ENCODE measurements around the gene PSKH1. TPM values are rescaled to one million over a fixed set of nuclear protein-coding genes. Genes with fewer than 3 reads are reported as not detected.
A peak's percentile ranks its signal among the peaks of the same experiment; 100 is the strongest.

PSKH1 gene
- total and polyA plus RNA-seq, 2 donors from 2014 or later: 23.6 to 33.2 TPM

DNA sequence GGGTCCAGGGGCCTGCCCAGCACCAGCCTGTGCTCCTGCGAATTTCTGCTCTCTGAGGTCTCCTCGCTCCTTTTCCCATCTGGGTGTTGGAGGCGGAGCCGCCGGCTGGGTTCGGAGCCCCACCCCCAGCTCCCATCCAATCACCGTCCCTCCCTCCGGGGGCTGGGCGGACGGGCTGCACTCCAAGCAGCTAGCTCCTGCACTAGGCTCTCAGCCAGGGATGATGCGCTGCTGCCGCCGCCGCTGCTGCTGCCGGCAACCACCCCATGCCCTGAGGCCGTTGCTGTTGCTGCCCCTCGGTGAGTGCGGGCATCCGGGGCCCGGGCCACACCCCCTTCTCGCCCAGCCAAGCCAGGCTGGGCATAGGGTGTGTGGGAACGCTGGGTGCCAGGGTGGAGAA, 8.4 kb upstream of the PSKH1 start, which contains the start of gene NRN1L:
NRN1L (plus strand) TSS at position 202 of the 400 bp plus-strand sequence; CDS start at position 221, 19 bp downstream.
- FAIRE-seq (no peak), DNase-seq (peak; percentile 80 to 96 (median 88))
- TF ChIP-seq, protein P1, sequence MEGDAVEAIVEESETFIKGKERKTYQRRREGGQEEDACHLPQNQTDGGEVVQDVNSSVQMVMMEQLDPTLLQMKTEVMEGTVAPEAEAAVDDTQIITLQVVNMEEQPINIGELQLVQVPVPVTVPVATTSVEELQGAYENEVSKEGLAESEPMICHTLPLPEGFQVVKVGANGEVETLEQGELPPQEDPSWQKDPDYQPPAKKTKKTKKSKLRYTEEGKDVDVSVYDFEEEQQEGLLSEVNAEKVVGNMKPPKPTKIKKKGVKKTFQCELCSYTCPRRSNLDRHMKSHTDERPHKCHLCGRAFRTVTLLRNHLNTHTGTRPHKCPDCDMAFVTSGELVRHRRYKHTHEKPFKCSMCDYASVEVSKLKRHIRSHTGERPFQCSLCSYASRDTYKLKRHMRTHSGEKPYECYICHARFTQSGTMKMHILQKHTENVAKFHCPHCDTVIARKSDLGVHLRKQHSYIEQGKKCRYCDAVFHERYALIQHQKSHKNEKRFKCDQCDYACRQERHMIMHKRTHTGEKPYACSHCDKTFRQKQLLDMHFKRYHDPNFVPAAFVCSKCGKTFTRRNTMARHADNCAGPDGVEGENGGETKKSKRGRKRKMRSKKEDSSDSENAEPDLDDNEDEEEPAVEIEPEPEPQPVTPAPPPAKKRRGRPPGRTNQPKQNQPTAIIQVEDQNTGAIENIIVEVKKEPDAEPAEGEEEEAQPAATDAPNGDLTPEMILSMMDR (IDR thresholded peaks at IDR 0.05; ENCODE audit: borderline replicate concordance, extremely low read depth, insufficient read depth): no peak
- Histone ChIP-seq H3K4me3 (ENCODE audit: low read length in 3 of 3) (no peak within 1 kb of the TSS), H3K9ac (ENCODE audit: low read length in 3 of 3) (no peak within 1 kb of the TSS), H3K27me3 (ENCODE audit: control insufficient read depth, insufficient read depth, low read length) (no peaks in the 10 kb centered on the region), H3K36me3 (ENCODE audit: control insufficient read depth in 2 of 3, insufficient read depth in 3 of 3, low read length in 3 of 3) (peaks cover 0 to 41% (median 29%) of the 10 kb centered on the region in 3 donors), H3K27ac (ENCODE audit: low read depth in 2 of 2, low read length in 2 of 2) (no peak within 1 kb of the TSS), H3K9me3 (ENCODE audit: control insufficient read depth in 2 of 3, insufficient read depth in 1 of 3, low read length in 3 of 3) (no peaks in the 10 kb centered on the region), H3K4me1 (ENCODE audit: control insufficient read depth in 2 of 3, insufficient read depth in 2 of 3, low read depth in 1 of 3, low read length in 3 of 3) (no peaks in the 10 kb centered on the region)
- intact Hi-C loops (cut with DNase I): no loop called here

GRCh38 chr16:67885545-67885944, 7.5 kb upstream of the PSKH1 start:
- no peak overlapping the region for H3K9ac ChIP-seq (ENCODE audit: low read length in 3 of 3)
- H3K27ac ChIP-seq (ENCODE audit: low read depth in 2 of 2, low read length in 2 of 2): no peak overlapping the region
- no peaks in the 10 kb centered on the region for H3K27me3 ChIP-seq (ENCODE audit: control insufficient read depth, insufficient read depth, low read length)
- no peak overlapping the region for H3K4me3 ChIP-seq (ENCODE audit: low read length in 3 of 3)
- H3K4me1 ChIP-seq (ENCODE audit: control insufficient read depth in 2 of 3, insufficient read depth in 2 of 3, low read depth in 1 of 3, low read length in 3 of 3): no peaks in the 10 kb centered on the region
- H3K9me3 ChIP-seq (ENCODE audit: control insufficient read depth in 2 of 3, insufficient read depth in 1 of 3, low read length in 3 of 3): no peaks in the 10 kb centered on the region
- no peak for FAIRE-seq
- H3K36me3 ChIP-seq (ENCODE audit: control insufficient read depth in 2 of 3, insufficient read depth in 3 of 3, low read length in 3 of 3): peaks cover 0 to 33% (median 21%) of the 10 kb centered on the region in 3 donors
- TF ChIP-seq, protein P1 (IDR thresholded peaks at IDR 0.05; ENCODE audit: borderline replicate concordance, extremely low read depth, insufficient read depth): no peak
- intact Hi-C loops (cut with DNase I): no loop called here
- no peak for DNase-seq

DNA sequence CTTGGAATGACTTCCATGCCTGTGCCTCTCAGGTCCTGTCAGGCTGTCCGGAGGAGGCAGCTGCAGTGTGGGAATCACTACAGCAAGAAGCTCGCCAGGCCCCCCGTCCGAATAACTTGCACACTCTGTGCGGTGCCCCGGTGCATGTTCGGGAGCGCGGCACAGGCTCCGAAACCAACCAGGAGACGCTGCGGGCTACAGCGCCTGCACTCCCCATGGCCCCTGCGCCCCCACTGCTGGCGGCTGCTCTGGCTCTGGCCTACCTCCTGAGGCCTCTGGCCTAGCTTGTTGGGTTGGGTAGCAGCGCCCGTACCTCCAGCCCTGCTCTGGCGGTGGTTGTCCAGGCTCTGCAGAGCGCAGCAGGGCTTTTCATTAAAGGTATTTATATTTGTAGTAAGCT, 7.1 kb upstream of the PSKH1 start:
- DNase-seq (peak in 1 of 5 donors; percentile 65), FAIRE-seq (no peak)
- Histone ChIP-seq H3K9ac (ENCODE audit: low read length in 3 of 3) (no peak overlapping the region), H3K9me3 (ENCODE audit: control insufficient read depth in 2 of 3, insufficient read depth in 1 of 3, low read length in 3 of 3) (no peaks in the 10 kb centered on the region), H3K4me1 (ENCODE audit: control insufficient read depth in 2 of 3, insufficient read depth in 2 of 3, low read depth in 1 of 3, low read length in 3 of 3) (no peaks in the 10 kb centered on the region), H3K4me3 (ENCODE audit: low read length in 3 of 3) (no peak overlapping the region), H3K36me3 (ENCODE audit: control insufficient read depth in 2 of 3, insufficient read depth in 3 of 3, low read length in 3 of 3) (peaks cover 0 to 29% (median 17%) of the 10 kb centered on the region in 3 donors), H3K27me3 (ENCODE audit: control insufficient read depth, insufficient read depth, low read length) (no peaks in the 10 kb centered on the region), H3K27ac (ENCODE audit: low read depth in 2 of 2, low read length in 2 of 2) (no peak overlapping the region)
- intact Hi-C loops (cut with DNase I): no loop called here
- TF ChIP-seq, protein P1 (IDR thresholded peaks at IDR 0.05; ENCODE audit: borderline replicate concordance, extremely low read depth, insufficient read depth): no peak

- FAIRE-seq: no peak
- Histone ChIP-seq H3K9me3 (ENCODE audit: control insufficient read depth in 2 of 3, insufficient read depth in 1 of 3, low read length in 3 of 3) (no peaks in the 10 kb centered on the region), H3K27ac (ENCODE audit: low read depth in 2 of 2, low read length in 2 of 2) (no peak overlapping the region), H3K4me1 (ENCODE audit: control insufficient read depth in 2 of 3, insufficient read depth in 2 of 3, low read depth in 1 of 3, low read length in 3 of 3) (no peaks in the 10 kb centered on the region), H3K27me3 (ENCODE audit: control insufficient read depth, insufficient read depth, low read length) (no peaks in the 10 kb centered on the region), H3K4me3 (ENCODE audit: low read length in 3 of 3) (no peak overlapping the region), H3K9ac (ENCODE audit: low read length in 3 of 3) (no peak overlapping the region), H3K36me3 (ENCODE audit: control insufficient read depth in 2 of 3, insufficient read depth in 3 of 3, low read length in 3 of 3) (peaks cover 0 to 24% (median 13%) of the 10 kb centered on the region in 3 donors)
- intact Hi-C loops (cut with DNase I): no loop called here
- TF ChIP-seq, protein P1 (IDR thresholded peaks at IDR 0.05; ENCODE audit: borderline replicate concordance, extremely low read depth, insufficient read depth): no peak
- no peak for DNase-seq
Measured at GRCh38 chr16:67886387-67886786, 6.7 kb upstream of the PSKH1 start.
